HG03571 (cell line): Measurements from ENCODE around the gene KCNJ9.
"Not testable (repeated sequence)": the region's sequence is repeated elsewhere in the genome, so short reads cannot be mapped to it uniquely, and the experiment has no call there.

ENCODE experiments used
- ATAC-seq: cut with Tn5 transposase; IDR thresholded peaks from one replicate; pipeline ENCODE4 v1.9.1; 2021; ENCODE audit not compliant: unreplicated experiment

The KCNJ9 gene

DNA sequence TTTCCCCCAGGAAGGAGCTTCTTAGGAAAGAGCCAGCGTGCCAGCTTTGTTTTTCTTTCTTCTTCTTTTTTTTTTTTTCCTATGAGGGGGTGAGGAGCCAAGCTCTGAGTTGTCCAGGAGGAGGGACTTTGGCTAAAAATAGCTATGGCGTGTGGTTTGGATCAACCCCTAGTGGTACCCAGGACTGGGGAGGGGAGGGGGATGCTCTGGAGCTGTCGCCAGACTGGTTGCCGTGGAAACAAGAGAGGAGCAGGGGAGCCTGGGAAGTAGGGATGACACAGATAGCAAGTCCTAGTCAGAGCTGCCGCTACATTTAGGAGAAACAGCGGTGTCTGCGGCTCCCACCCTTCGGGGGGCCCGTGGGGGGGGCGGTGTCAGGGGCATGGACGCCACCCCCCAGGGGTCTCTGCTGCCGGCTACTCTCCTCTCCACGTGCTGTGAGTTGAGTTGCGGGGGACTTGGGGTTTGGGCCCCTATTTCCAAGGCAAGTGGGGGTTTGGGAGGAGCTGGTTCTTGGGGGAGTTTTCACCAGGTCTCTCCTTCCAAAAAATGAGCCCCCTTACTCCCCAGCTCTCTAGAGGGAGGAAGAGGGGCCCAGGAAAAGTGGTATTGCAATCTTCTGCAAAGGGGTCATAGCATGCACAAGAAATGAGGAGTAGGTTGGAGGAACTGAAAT, at the start of gene KCNJ9:
Gene KCNJ9, plus strand, starts transcription at position 278 of the 676 bp plus-strand sequence. CDS start 2,493 bp downstream, outside the sequence.
- no peak for ATAC-seq

DNA sequence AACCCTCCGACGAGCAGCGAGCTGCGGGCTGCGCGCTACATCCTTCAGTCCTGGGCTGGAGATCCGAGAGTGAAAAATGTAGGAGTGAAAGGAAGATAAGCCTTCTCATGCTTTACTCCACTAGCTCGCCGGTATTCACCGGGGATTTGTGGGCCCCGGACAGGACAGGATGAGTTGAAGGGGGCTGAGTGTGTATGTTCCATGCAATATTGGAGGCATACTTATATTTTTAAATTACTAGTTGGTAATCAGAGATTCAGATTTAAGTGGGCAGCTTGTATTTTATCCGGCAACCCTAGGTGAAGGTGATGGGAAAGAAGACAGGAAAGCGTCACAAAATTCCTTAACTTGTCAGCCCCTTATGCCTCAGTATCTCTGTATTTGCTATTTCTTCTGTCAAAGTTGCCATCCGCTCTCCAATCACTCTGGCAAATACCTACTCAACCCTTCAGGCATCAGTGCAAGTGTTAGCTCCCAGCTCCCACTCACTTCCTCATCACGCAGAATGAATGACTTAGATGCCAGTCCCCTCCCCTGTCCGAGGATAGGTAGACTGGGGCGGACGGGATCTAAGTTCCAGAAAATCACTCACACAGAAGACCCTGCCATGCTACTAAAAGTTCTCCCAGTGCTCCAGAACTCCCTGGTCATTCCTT, 49.0 kb upstream of the KCNJ9 start:
- peak; percentile 3 for ATAC-seq

DNA sequence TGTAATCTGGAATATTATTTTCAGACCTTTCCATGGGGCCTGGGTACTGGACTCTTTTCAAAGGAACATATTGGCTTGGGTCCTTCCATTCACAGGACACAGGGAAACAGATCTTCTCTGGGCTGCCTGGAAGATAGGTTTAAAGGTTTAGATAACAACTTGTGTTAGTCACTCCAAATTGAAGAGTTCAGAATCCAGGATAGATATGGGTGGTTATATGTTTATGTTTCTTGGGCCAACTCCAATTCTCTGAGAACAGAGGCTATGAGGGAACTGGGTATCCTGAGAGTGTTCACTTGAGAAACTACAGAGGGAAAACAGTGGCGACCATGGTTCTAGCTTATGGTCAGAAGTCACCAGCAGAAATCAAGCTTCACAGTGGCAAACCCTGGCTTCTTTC, 40.9 kb upstream of the KCNJ9 start:
- no peak for ATAC-seq

DNA sequence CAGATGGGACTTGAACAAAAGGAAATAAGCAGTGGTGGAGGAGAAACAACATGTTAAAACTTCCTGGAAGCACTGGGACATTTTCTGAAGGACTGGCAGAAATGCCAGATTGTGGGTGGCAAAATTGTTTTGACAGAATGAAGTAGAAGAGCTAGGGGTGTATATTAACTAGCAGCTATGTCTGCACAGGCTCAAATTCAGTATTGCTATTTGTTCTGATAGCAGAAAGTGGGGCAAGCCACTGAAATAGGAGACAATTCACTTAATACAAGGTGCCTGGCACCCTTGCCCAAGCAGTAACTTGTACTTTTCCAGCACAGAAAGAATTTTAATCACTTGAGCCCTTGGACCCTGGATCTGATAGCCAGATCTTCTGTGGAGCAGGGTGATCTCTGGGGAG, 37.8 kb upstream of the KCNJ9 start:
- ATAC-seq = no peak

DNA sequence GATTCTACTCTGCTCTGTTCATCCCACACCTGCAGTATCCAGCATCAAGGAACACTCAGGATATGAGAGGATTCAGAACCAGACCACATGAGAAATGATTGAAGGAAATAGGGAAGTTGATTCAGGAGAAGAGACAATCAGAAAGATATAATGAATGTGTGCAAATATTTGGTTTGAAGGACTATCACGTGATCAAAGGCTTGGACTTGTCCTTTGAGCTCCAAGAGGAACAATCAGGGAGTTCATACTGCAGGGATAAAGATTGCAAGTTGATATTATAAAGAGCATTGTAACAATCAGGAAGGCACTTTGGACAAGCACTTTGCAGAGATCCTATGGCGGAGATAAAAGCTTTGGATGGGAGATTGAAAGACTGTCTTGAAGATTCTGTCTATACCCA, 35.7 kb upstream of the KCNJ9 start:
- no peak for ATAC-seq

DNA sequence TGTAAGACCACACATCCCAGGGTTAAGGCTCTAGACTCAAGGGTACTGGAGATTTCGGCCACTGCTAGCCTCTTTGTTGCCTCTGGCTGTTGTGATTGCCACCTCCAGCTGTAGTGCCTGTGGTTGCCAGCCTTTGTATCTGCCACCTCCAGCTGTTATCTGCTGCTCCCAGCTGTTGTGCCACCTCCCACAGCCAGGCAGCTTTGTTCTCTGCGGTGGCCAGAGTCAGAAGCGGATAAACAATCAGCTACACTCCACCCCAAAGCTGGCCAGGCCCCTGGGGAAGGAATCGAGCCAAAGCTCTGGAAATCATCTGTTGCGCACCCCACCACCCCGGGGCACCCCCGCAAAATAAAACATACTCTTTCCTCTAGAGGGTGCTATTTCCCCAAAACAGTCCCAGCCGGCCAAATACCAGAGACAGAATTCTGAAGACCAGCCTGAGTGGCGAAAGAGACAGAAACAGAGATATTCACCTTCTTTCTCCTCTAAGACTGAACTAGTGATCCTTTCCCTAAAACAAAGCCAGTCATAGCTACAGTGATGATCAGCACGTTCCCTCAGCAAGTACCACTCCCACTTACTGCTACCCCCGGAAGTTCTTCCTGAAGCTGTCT, 34.7 kb upstream of the KCNJ9 start:
- peak; percentile 69 for ATAC-seq

DNA sequence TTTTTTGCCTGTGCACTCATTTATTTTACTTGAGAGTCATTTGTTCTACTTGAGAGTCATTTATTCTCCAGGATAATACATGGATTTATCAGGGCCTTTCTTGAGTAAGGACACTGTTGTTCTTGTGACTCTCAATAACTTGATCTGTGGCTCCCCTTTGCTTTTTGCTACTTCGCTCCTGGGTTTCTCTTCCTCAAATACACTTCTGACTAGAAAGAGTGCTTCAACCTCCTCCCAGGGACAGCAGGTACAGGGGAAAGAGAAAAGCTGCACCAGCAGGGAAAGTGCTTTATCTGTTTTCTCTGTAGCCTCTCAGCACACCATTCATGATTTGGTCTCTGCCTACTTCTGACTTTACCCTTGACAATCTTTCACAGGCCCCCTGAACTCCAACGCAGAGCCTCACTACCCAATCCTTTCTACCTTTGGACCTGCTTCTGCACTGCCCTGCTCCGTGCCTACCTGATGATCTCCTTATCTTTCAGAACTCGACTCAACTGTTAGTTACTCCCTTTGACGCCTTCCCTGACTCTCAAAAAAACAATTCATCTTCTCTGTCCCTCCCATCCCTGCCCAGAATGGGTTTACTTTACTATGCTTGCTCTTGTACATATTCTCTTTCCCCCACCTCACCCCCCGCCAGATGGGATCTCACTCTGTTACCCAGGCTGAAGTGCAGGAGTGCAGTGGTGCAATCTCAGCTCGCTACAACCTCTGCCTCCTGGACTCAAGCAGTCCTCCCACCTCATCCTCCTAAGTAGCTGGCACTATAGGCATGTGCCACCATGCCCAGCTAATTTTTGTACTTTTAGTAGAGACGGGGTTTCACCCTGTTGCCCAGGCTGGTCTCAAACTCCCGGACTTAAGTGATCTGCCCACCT, 34.0 kb upstream of the KCNJ9 start:
- peak; percentile 34 for ATAC-seq

DNA sequence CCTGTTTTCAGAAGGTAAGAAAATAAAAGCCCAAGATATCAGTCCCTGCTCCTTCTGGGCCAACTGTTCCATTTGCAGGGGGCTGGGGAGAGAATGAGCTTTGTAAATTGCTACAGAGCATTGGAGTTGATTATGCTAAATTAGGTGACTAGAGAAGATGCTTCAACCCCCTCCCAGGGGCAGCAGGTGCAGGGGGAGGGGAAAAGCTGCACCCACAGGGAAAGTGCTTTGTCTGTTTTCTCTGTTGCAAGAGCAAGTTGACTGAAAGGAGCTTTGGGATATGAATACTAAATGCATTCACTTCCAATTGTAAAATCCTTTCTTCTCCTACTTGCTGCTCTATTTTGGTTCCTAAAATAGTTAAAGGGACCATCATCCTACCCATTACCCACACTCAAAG, 33.0 kb upstream of the KCNJ9 start:
- ATAC-seq = no peak

DNA sequence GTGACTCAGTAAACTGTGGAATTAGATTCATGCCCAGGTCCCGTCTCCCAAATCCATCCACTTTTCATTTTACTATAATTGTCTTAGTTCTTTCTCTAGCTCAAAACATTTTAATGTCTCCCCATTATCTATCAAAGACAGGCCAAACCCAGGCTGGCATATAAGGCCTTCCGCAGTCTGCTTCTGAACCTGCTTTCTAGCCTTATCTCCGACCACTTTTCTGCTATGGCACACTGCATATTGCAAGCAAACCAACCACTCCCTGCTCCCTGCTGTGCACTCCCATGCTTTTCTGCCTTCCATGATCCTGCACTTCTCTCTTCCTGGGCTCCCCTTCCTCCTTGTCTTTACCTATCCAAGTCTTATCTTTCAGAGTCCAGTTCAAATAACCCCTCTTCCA, 32.2 kb upstream of the KCNJ9 start:
- no peak for ATAC-seq

DNA sequence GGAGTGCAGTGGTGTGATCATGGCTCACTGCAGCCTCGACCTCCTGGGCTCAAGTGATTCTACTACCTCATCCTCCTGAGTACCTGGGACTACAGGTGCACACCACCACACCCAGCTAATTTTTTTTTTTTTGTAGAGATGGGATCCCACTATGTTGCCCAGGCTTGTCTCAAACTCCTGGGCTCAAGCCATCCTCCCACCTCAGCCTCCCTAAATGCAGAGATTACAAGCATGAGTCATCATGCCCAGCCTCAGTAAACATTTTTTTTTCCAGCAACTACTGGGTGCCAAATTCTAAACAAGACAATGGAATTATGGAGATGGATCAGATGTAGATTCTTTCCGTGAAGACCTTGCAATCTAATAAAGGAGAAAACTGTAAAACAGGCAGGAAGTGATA, 31.2 kb upstream of the KCNJ9 start:
- ATAC-seq = not testable (repeated sequence)

DNA sequence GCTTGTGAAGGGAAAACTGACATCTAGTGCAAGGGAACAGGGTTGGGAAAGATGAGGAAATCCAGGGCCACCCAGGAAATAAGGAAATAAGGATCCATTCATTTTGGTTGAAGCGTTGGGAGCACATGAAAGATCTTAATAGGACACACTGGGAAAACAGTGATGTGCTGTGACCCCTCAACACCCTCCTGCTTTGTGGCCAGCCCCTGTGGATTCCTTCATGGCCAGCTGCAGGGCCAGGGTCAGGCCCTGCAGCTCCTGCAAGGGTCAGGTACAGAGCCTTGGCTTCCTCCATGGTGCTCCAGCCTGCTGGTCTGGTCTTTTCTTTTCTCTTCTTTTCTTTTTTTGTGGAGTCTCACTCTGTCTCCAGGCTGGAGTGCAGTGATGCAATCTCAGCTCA, 30.7 kb upstream of the KCNJ9 start:
- no peak for ATAC-seq

DNA sequence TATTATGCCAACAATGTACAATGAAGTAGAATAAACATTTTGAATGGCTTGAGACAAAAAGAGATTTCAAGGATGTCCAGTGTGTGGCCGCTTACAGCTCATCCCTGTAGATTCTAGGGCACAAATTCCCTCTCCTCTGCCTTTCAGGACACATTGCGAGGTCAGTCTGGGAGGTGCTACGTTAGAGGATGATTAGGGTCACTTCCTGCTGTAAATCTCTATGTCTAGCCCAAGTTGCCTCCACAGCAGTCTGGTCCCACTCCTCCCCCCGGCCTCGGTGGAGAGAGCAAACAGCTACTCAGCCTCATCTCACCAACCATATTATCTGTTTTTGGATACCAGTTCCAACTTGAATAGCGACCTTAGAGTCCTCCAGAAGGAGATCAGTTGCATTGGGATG, 28.4 kb upstream of the KCNJ9 start:
- ATAC-seq = no peak

DNA sequence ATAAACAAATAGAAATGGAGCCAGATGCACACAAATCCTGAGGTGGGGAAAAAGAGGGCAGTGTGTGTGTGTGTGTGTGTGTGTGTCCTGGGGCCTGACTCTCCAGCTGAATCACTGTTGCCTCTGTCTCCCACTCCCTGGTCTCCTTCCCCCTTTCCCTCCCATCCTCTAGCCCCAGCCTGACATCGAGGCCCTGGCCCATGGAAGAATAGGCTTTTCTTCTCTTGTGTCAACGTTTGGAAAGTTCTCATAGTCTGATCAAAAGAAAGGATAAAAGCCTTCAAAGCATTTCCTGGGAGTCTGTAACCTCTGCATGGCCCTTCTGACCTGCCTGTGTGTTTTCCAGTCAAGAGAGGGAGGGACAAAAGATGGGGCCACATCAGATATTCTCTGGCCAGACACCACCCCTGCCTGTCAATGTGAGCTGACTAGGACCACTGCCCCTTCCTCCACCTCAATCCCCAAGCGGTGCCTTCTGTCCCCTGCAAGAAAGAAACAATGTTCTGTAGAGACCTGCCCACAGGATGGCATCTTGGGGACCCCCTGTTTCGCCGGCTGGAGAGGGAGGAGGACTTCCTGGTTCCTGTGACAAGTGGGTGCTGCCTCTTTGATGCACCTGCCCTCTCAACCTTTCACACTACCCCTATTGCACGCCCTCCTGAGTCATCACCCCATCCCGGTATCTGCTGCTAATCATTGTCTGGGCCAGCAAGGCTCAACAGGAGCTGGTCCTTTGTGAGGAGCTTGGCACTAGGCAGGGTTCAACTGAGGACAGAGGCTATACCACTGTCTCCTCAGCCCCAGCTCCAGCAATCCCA, 27.6 kb upstream of the KCNJ9 start:
- ATAC-seq = no peak

DNA sequence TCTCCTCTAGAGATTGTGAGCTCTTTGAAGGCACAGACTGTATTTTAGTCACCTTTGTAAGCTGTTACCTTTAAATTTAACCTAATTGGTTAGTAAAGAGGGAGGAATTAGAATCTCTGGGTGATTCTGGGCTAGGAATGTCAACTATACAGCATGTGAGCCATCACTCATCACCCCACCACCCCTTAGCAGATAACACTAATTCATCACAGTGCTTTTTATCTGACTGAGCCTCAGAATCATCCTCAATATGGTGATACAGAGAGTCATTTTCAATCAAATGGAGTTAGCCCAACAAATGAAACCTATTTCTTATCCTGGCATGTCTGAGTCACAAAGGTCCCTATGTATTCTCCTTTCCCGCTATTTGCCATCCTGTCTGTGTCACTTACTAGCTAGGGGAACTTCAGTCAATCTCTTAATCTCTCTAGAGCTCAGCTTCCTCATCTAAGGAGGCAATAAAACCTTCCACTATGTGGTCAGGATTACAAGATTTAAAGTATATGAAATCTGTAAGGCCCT, 24.6 kb upstream of the KCNJ9 start:
- no peak for ATAC-seq

DNA sequence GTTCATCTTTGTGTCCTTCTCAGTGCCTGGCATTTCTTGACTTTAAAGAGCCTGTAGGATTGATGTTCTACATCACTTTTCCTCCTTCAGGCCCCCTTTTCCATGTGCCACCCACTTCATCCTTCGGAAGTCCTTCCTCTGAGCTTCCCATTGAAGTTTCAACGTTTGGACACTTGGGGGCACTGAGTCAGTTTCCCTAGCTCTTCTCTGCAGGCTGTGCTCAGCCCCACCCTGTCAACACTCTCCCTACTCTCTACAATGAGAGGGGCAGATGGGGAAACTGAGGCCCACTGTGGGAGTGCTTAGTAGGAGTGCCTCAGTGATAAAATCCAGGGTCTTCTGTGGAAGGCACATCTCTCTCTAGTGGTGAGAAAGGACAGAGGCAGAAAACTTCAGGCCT, 23.3 kb upstream of the KCNJ9 start:
- ATAC-seq = no peak

DNA sequence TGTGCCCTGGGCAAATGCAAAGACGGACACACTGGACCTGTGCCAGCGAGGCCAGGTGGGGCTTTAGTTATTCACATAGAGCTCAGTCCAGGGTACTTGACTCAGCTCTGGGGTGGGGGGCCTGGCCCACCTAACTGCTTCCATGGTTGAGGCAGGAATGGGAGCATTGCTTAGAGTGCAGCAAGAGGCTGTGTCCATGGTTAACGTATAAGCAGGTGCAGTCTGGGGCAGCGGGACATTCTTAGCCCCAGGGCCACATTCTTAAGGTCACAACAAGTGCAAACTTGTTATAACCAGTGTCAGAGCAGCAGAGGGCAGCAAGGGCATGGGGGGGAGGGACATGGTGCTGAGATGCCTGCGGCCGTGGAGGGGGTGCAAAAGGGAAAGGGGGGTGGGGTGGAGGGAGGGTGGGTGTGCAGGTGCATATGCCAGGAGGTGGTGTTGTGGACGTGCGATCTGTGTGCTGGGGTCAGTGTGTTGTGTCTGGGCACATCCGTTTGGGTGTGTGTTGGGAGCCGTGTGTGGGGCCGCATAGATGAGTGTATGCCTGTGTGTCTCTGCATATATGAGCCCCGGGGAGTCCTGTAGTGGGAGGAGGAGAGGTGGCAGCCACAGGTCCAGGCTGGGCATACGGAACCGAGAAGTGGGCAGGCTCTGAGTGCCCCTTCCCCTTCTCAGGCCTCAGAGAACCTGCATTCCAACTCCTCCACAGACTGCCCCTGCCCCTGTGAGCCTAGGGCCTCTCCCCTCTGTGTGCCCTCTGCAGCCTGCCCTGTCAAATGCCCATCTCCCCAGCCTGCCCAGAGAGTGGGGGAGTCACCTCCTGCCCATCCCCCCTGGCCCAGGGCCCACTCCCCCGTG, 19.7 kb upstream of the KCNJ9 start:
- ATAC-seq = no peak

DNA sequence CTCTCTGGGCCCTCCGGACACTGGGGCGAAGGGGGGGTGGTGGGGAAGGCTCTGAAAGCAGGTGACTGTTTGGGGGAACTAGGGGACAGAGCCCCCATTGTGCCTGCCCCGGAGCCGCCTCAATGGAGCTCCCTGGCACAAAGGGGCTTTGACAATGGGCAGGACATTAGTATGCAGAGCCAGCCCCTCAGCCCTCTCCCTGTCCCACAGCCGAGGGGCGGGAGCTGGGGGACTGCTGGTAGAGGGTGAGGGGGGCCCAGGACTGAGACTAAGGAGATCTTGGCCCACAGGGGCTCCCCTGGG, 19.2 kb upstream of the KCNJ9 start:
- no peak for ATAC-seq

DNA sequence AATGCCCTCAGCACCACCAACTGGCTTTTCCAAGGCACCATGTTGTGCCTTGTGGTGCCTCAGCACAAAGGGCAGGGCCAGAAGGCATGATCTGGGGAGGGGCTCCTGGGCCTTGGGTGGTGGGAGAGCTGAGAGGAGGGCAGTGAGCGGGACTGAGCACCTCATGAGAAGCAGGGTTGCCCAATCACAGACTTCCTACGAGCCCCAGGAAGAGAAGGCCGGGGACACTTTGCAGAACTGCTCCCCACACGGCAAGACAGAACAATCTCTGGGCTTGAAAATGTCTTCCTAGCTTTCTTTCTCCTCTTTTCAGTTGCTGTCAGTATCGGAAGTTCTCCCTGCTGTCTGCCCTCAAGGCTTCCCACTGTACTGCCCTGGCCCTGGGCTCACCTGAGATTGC, 18.2 kb upstream of the KCNJ9 start:
- no peak for ATAC-seq

DNA sequence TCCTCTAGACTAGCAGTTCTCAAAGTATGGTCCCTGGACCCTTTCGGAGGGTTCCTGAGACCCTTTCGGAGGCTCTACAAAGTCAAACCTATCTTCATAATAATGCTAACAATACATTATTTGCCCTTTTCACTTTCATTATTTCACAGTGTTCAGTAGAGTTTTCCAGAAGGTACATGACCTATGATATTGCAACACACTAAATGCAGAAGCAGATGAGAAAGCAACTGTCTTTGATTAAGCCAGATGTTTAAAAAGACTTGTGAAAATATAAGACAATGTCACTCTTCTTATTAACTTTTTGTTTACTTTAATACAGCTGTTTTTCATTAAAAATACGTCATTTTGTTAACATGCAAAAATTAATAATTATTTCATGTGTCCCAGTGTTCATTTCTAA, 17.2 kb upstream of the KCNJ9 start:
- no peak for ATAC-seq

DNA sequence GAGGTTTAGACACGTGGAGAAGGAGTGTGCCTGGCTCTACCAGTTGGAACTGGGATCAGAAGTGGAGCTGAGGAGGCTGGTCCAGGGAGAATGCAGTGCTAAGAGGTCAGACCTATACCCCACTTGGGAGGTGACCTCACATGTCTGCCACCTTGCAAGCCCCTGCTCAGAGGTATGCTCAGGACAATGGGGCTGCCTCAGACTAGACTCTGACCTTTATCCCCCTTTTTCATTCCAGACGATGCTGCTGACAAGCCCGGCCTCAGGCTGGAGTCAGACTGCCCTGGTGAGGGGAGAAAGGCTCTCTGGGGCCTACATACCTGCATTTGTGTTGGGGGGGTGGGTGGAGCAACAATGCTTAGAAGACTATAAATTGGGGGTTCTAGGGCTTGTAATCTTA, 16.6 kb upstream of the KCNJ9 start:
- ATAC-seq = no peak
